Right lobe of liver (tissue), 6 donors: ENCODE data around the gene AMOTL2. TPM values are rescaled to one million over a fixed set of nuclear protein-coding genes. Genes with fewer than 3 reads are reported as not detected.

Experiments used
- ATAC-seq, 4 donors: fragments of 200-7000 bp; cut with Tn5 transposase; one replicate each; pipeline ENCODE4 v1.9.1; 2020; ENCODE audit warnings: mild to moderate bottlenecking in 4 of 4, moderate library complexity in 4 of 4
- DNase-seq, 3 donors: peaks; one replicate each; pipeline ENCODE4 v3.0.0-alpha.2; 2020
- H3K27ac ChIP-seq, 3 donors: fragments of 200-600 bp; one replicate each; pipeline ENCODE4 v1.8.0; 2022
- H3K27me3 ChIP-seq, 2 donors: fragments of 200-600 bp; one replicate each; pipeline ENCODE4 v1.8.0; 2022
- H3K36me3 ChIP-seq, 4 donors: fragments of 200-600 bp; sonication (generic) in 1 of 4; one replicate each; pipeline versions ENCODE4 v1.5.1 to v1.8.0; 2017 to 2022; ENCODE audit warnings: control low read depth in 1 of 4
- H3K4me1 ChIP-seq, 4 donors: fragments of 200-600 bp; sonication (generic) in 1 of 4; one replicate each; pipeline versions ENCODE4 v1.5.1 to v1.8.0; 2017 to 2022; ENCODE audit warnings: control low read depth in 1 of 4
- H3K4me3 ChIP-seq, 3 donors: fragments of 200-600 bp; one replicate each; pipeline ENCODE4 v1.8.0; 2022
- H3K9me3 ChIP-seq, 4 donors: fragments of 200-600 bp; sonication (generic) in 1 of 4; one replicate each; pipeline versions ENCODE4 v1.5.1 to v1.8.0; 2017 to 2022; ENCODE audit warnings: control low read depth in 1 of 4
- POLR2A ChIP-seq: fragments of 450-650 bp; IDR thresholded peaks from one replicate; pipeline ENCODE4 v1.6.1; 2017; ENCODE audit warnings: antibody characterized with exemption, mild to moderate bottlenecking
- WGBS: methylation state at CpG from one replicate; pipeline ENCODE4 v1.1.6; 2018; ENCODE audit warnings: low coverage, low lambda C conversion rate; ENCODE audit not compliant: insufficient coverage; ENCODE audit errors: missing lambda C conversion rate; 5-methylcytosine and 5-hydroxymethylcytosine counted together
- intact Hi-C, 2 donors: fragments of 100-400 bp; cut with DNase I; formaldehyde crosslinking; loops; one replicate each; pipeline versions ENCODE4 v1.11.2 to v1.14.1; 2022
- total RNA-seq, 6 experiments: library from RNA; depleted of rRNA in 2 of 6; stranded (reverse); fragments of >200 nt in 2 of 6; fragmentation: NEBNext Ultra II Directional in 3 of 6; extraction: Animal tissue kit (Norgen Biotek cat#: 25700) in 3 of 6; gene quantifications; one replicate each; pipeline versions ENCODE4 v1.1.0 to v1.2.4, GENCODE V29; 2016 to 2023
- TF ChIP-seq, protein P1 (sequence below), 4 donors: fragments of 200-600 bp in 3 of 4; fragments of 450-650 bp in 1 of 4; IDR thresholded peaks; one replicate each; pipeline versions ENCODE4 v1.5.1 to v1.8.0; 2016 to 2022; ENCODE audit warnings: antibody characterized with exemption in 4 of 4, mild to moderate bottlenecking in 2 of 4
- donor health status: DM: no; HTN: yes; CAD: no.
- donor health status: DM: no; HTN: no; CAD: no.
- donor health status: DM: no; HTN: no; CAD: no.
- donor health status: DM: no; HTN: yes; CAD: no.
- donor health status: DM: no; HTN: yes; CAD: no.

AMOTL2 gene
- total RNA-seq, 6 experiments from 2014 or later: 18.0 to 33.3 (median 21.8) TPM

DNA sequence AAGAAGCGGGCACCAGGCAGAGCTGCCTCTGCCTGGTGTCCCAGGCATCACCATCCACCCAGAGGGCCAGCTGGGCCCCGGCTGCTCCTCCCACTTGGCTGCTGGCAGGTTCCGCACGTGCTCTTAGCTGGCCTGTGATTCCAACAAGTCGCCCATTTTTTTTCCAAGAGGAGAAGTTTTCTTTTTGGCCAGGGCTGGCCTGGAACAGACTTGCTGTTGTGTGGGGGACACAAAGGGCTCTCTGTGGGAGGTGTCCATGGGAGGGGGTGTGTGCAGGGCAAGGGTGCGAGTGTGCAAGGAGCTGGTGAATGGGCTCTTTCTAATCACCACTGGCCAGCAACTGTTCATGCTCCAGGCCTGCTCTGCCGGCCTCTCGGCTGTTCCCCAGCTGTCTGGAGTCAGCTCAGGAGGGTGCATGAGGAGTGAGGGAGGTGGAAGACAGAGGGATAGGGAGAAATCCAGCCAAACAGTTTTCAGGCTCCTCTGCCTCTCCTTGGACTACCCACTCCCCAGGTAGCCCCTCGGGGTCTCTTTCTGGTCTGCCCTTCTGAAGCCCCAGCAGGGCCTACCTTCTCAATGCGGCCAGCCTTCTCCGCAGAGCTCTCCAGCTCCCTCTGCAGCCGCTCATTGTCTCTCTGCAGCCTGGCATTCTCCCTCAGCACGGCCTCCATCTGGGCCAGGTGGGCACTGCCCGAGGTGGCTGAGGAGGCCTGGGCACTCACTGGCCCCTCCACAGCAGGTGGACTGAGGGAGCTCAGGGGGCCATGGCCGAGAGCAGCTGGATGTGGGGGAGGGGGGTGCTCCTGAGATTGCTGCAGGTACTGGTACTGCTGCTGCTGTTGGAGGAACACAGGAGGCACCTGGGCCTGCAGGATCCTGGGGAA, 7.1 kb downstream of the AMOTL2 start:
- no peak overlapping the region for H3K4me3 ChIP-seq
- TF ChIP-seq POLR2A: no peak
- TF ChIP-seq, protein P1, sequence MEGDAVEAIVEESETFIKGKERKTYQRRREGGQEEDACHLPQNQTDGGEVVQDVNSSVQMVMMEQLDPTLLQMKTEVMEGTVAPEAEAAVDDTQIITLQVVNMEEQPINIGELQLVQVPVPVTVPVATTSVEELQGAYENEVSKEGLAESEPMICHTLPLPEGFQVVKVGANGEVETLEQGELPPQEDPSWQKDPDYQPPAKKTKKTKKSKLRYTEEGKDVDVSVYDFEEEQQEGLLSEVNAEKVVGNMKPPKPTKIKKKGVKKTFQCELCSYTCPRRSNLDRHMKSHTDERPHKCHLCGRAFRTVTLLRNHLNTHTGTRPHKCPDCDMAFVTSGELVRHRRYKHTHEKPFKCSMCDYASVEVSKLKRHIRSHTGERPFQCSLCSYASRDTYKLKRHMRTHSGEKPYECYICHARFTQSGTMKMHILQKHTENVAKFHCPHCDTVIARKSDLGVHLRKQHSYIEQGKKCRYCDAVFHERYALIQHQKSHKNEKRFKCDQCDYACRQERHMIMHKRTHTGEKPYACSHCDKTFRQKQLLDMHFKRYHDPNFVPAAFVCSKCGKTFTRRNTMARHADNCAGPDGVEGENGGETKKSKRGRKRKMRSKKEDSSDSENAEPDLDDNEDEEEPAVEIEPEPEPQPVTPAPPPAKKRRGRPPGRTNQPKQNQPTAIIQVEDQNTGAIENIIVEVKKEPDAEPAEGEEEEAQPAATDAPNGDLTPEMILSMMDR (IDR thresholded peaks at IDR 0.05): no peak
- peak in 1 of 4 donors; percentile 9 for ATAC-seq
- H3K27ac ChIP-seq: no peak overlapping the region
- H3K4me1 ChIP-seq: peaks cover 0 to 52% (median 25%) of the 10 kb centered on the region in 4 donors
- H3K9me3 ChIP-seq: no peaks in the 10 kb centered on the region
- 57% methylated on average over 3 of the region's 15 CpGs for WGBS
- peak in 2 of 3 donors; percentile 47 to 55 for DNase-seq
- H3K36me3 ChIP-seq: peaks cover 0 to 75% (median 37%) of the 10 kb centered on the region in 4 donors
- H3K27me3 ChIP-seq: no peaks in the 10 kb centered on the region
- intact Hi-C loops: loop anchor here in 1 of 2 donors (5.0 kb wide), 1 partner anchor 55 kb away; no protein-coding TSS in a partner anchor

DNA sequence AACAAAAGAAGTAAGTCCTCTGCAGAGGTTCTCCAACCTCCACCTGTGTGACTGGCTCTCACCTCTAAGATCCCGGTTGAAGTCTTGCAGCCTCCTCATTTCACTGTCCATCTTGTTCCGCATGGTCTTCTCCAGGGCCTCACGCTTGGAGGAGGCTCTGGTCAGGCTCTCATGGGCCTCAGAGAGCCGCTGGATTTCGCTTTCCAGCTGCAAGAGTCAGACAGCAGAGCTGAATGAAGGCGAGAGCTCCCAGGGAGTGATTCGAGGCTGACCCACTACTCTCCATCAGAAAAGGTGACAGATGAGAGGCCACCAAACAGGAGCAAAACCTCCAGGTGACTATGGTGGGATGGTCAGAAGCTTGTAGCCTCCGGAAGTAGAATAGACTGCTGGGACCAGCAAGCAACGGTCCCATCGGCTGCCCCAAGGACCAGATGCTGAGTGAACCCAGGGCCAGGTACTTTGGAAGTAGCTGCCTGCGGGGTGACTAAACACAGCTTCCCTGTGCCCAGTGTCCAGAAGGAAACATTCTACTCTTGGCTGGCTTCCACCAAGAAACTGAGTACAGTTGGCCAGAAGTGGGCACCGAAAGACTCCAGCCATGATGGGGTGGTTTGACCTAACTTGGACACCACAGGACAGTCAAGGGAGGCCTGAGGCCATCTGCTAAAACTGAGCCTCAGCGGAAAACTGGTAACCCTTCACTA, 7.9 kb downstream of the AMOTL2 start:
- no peak for TF ChIP-seq POLR2A
- TF ChIP-seq, protein P1 (IDR thresholded peaks at IDR 0.05): no peak
- Histone ChIP-seq H3K36me3 (peaks cover 4 to 82% (median 41%) of the 10 kb centered on the region in 4 donors), H3K27me3 (no peaks in the 10 kb centered on the region), H3K9me3 (no peaks in the 10 kb centered on the region), H3K27ac (no peak overlapping the region), H3K4me3 (no peak overlapping the region), H3K4me1 (peaks cover 0 to 52% (median 26%) of the 10 kb centered on the region in 4 donors)
- DNase-seq: peak in 1 of 3 donors; percentile 15
- intact Hi-C loops: loop anchor here in 1 of 2 donors (5.0 kb wide), 1 partner anchor 54 kb away; no protein-coding TSS in a partner anchor
- WGBS: 89% methylated on average over 7 of the region's 13 CpGs
- no peak for ATAC-seq

DNA sequence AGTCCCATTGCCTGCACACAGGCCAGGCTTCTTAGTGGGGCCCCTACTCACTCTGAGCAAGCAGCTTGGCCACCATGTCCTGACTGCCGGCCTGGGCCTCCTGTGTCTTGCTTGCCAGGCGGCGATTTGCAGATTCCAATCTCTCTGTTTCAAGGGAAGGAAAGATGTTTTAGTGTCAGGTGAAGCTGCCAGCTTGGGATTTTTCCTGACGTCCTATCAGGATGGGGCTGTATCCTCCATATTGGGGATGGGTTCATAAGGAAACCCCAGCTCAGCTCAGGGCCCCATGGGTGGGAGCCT, 8.5 kb downstream of the AMOTL2 start:
- peak in 1 of 3 donors; percentile 29 for DNase-seq
- H3K27ac ChIP-seq: no peak overlapping the region
- H3K27me3 ChIP-seq: no peaks in the 10 kb centered on the region
- TF ChIP-seq POLR2A: no peak
- TF ChIP-seq, protein P1 (IDR thresholded peaks at IDR 0.05): no peak
- no peaks in the 10 kb centered on the region for H3K9me3 ChIP-seq
- intact Hi-C loops: loop anchor here in 1 of 2 donors (5.0 kb wide), 1 partner anchor 53 kb away; no protein-coding TSS in a partner anchor
- no peak for ATAC-seq
- peaks cover 0 to 52% (median 26%) of the 10 kb centered on the region in 4 donors for H3K4me1 ChIP-seq
- no CpG with 5 or more reads among the region's 4 CpGs for WGBS
- no peak overlapping the region for H3K4me3 ChIP-seq
- peaks cover 5 to 82% (median 43%) of the 10 kb centered on the region in 4 donors for H3K36me3 ChIP-seq

DNA sequence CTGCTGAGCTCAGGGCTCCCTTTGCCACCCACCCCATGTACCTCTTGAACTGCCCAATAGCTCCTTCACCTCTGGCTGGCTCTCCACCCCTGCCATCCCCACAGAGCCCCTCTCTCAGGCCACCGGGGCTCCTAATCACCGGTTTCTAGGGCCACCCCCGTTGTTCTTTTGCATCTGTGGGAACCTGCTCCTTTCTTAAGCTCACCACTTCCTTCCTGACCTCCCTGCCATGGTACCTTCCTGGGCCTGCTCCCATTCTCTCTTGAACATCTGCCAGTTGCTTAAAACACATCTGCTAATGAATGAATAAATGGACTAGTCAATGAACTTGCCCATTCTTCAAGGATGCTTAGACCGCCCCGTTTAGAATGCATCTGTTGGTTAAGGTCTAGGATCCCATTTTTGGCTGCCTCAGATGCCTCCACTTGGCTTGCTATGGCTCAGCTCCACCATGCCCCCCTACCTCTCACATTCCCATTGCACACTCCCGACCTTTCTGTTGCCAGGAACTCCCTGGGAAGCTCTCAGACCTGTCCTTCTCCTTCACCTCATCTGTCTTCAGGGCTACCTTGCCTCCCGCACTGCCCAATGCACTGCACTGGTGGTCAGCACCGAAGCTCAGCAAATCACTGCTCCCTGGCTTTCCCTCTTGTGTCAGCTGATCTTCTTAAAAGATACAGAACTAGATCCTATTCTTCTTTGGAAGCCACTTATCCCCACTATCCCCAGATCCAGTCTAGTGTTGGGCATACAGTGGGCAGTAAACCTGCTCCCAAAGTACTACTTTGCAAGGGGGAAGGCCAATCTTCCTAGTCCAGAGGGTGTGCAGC, 9.1 kb downstream of the AMOTL2 start:
- DNase-seq: peak in 1 of 3 donors; percentile 39
- H3K4me3 ChIP-seq: no peak overlapping the region
- no peak for TF ChIP-seq POLR2A
- TF ChIP-seq, protein P1 (IDR thresholded peaks at IDR 0.05): no peak

More for the DNA sequence above, 9.1 kb downstream of the AMOTL2 start:
- 51% methylated on average over 8 of the region's 8 CpGs for WGBS
- ATAC-seq: no peak
- Histone ChIP-seq H3K4me1 (peaks cover 0 to 52% (median 24%) of the 10 kb centered on the region in 4 donors), H3K36me3 (peaks cover 5 to 82% (median 45%) of the 10 kb centered on the region in 4 donors), H3K9me3 (no peaks in the 10 kb centered on the region), H3K27me3 (no peaks in the 10 kb centered on the region), H3K27ac (peak overlapping the region in 1 of 3 donors; percentile 53)
- intact Hi-C loops: loop anchor here (5.0 kb wide), 2 partner anchors 43 to 53 kb away; no protein-coding TSS in a partner anchor
